ENCODE data around the gene RTF2. TPM values are rescaled to one million over a fixed set of nuclear protein-coding genes. Genes with fewer than 3 reads are reported as not detected.

Gene RTF2, protein sequence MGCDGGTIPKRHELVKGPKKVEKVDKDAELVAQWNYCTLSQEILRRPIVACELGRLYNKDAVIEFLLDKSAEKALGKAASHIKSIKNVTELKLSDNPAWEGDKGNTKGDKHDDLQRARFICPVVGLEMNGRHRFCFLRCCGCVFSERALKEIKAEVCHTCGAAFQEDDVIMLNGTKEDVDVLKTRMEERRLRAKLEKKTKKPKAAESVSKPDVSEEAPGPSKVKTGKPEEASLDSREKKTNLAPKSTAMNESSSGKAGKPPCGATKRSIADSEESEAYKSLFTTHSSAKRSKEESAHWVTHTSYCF
- polyA plus RNA-seq (2012; ENCODE audit: insufficient read length, low read depth) = 78.6 TPM

DNA sequence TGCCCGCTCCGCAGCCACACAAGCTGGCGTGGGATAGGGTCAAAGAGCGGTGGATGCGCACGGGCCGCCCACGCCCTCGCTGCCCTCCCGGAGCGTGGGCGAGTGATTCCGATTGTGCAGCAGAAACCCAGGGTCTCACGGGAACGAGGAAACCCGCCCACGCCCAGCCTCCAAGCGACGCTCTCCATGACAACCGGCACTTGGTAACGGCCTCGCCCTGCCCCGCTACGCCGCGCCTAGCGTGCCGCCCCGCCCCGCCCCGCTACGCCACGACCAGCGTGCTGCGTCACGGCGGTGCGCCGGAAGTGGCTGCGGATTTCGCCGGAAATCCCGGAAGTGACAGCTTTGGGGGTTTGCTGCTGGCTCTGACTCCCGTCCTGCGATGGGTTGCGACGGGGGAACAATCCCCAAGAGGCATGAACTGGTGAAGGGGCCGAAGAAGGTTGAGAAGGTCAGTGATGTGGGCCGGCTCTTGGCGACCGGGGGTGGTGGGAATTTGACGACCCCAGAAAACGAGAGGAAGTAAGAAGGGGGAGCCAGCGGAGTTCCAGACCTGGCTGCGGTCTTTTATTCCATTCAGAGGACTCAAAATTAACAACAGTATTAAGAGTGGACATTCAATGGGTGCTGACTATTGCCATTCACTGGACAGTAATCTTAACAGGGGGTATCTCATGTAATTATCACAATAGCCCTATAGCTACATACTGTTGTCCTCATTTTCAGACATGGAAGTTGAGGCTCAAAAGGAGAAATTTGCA lies at the start of gene RTF2:
Gene RTF2 (plus strand): TSS at position 312 of the 761 bp plus-strand sequence. CDS start 71 bp downstream, at position 383.
- no peak for TF ChIP-seq REST (IDR thresholded peaks at IDR 0.05; ENCODE audit: insufficient read depth in 1 of 2, low read depth in 2 of 2, low read length in 2 of 2)
- peak; percentile 88 for TF ChIP-seq FOXP2 (optimal IDR thresholded peaks at IDR 0.05; ENCODE audit: borderline replicate concordance, extremely low read depth, extremely low read length, insufficient read depth)
- peak; percentile 59; the same call in 1 of the 2 replicates for TF ChIP-seq TAF1 (IDR thresholded peaks at IDR 0.05; ENCODE audit: borderline replicate concordance, insufficient read depth, low read length)
- peak; percentile 76; the same call in 1 of the 2 replicates for TF ChIP-seq POLR2AphosphoS5 (IDR thresholded peaks at IDR 0.05; ENCODE audit: low read depth, low read length)
- TF ChIP-seq SIN3A (IDR thresholded peaks at IDR 0.05; ENCODE audit: borderline replicate concordance, insufficient read depth, low read length) = peak; percentile 73

DNA sequence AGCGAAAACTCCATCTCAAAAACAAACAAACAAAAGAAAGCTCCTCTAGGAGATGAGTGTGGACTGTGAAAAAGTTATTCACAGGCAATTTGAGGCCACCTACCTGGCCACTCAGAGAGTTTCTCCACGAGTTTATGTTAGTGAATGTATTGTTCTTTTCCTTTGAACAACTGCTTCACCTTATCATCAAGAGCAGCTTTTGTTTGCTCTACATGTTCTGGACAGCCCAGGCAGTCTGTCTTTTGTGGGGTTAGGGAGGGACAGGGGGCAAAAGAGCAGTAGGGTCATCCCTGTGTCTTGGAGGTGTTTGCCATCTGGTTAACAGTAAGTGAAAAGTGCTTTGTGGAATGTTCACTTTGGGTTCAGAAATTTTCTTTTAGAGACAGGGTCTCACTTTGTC lies 48.4 kb upstream of the RTF2 start:
- TF ChIP-seq SIN3A (IDR thresholded peaks at IDR 0.05; ENCODE audit: borderline replicate concordance, insufficient read depth, low read length) (no peak), TAF1 (IDR thresholded peaks at IDR 0.05; ENCODE audit: borderline replicate concordance, insufficient read depth, low read length) (no peak)

- TF ChIP-seq REST (IDR thresholded peaks at IDR 0.05; ENCODE audit: insufficient read depth in 1 of 2, low read depth in 2 of 2, low read length in 2 of 2) = no peak
- no peak for TF ChIP-seq SIN3A (IDR thresholded peaks at IDR 0.05; ENCODE audit: borderline replicate concordance, insufficient read depth, low read length)
- TF ChIP-seq POLR2AphosphoS5 (IDR thresholded peaks at IDR 0.05; ENCODE audit: low read depth, low read length) = no peak
- TF ChIP-seq FOXP2 (optimal IDR thresholded peaks at IDR 0.05; ENCODE audit: borderline replicate concordance, extremely low read depth, extremely low read length, insufficient read depth) = no peak
- TF ChIP-seq TAF1 (IDR thresholded peaks at IDR 0.05; ENCODE audit: borderline replicate concordance, insufficient read depth, low read length) = no peak
These were observed 47.3 kb upstream of the RTF2 start for GRCh38 chr20:56420940-56421688.

GRCh38 chr20:56422076-56422823 lies 46.2 kb upstream of the RTF2 start:
- TF ChIP-seq TAF1 (IDR thresholded peaks at IDR 0.05; ENCODE audit: borderline replicate concordance, insufficient read depth, low read length) (no peak), REST (IDR thresholded peaks at IDR 0.05; ENCODE audit: insufficient read depth in 1 of 2, low read depth in 2 of 2, low read length in 2 of 2) (no peak), POLR2AphosphoS5 (IDR thresholded peaks at IDR 0.05; ENCODE audit: low read depth, low read length) (no peak), SIN3A (IDR thresholded peaks at IDR 0.05; ENCODE audit: borderline replicate concordance, insufficient read depth, low read length) (no peak), FOXP2 (optimal IDR thresholded peaks at IDR 0.05; ENCODE audit: borderline replicate concordance, extremely low read depth, extremely low read length, insufficient read depth) (no peak)

DNA sequence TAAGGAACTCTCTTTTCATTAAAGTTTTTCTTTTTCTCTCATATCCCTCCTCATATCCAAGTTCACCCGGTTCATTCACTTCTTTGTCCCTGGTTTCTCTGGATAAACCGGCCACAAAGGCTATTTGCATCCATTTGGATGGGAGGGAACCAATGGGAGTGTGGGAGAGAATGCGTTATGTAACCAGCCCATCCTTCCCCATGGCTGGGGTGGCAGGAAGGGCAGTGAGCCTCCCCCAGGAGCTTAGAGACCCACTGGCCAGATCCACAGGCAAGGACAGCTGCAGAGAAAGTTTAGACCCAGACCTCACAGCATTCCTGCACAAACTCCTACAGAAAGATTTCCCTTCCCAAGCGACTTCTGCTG lies 45.6 kb upstream of the RTF2 start:
- TF ChIP-seq POLR2AphosphoS5 (IDR thresholded peaks at IDR 0.05; ENCODE audit: low read depth, low read length) (no peak), FOXP2 (optimal IDR thresholded peaks at IDR 0.05; ENCODE audit: borderline replicate concordance, extremely low read depth, extremely low read length, insufficient read depth) (no peak), TAF1 (IDR thresholded peaks at IDR 0.05; ENCODE audit: borderline replicate concordance, insufficient read depth, low read length) (no peak), REST (IDR thresholded peaks at IDR 0.05; ENCODE audit: insufficient read depth in 1 of 2, low read depth in 2 of 2, low read length in 2 of 2) (no peak), SIN3A (IDR thresholded peaks at IDR 0.05; ENCODE audit: borderline replicate concordance, insufficient read depth, low read length) (no peak)

All from PFSK-1 (cell line).